HG03025 (cell line): Measurements from ENCODE around the gene MOV10L1.

Experiments
- ATAC-seq: cut with Tn5 transposase; IDR thresholded peaks from one replicate; pipeline ENCODE4 v1.9.1; 2021; ENCODE audit warnings: mild to moderate bottlenecking, moderate library complexity; ENCODE audit not compliant: unreplicated experiment, low FRiP score

MOV10L1 gene

GRCh38 chr22:50089682-50090411, at the start of gene MOV10L1:
Gene MOV10L1 (plus strand): TSS chr22:50090006. CDS start chr22:50090089, 83 bp downstream.
- no peak for ATAC-seq

GRCh38 chr22:50040717-50041116, 49.1 kb upstream of the MOV10L1 start:
- no peak for ATAC-seq

GRCh38 chr22:50041361-50042065, 48.3 kb upstream of the MOV10L1 start:
- ATAC-seq = no peak

GRCh38 chr22:50044485-50045118, 45.2 kb upstream of the MOV10L1 start:
- ATAC-seq = no peak

GRCh38 chr22:50045211-50046018, 44.4 kb upstream of the MOV10L1 start:
- ATAC-seq = no peak

- no peak for ATAC-seq
Observed at GRCh38 chr22:50046019-50046415, 43.8 kb upstream of the MOV10L1 start.

GRCh38 chr22:50046481-50047245, 43.1 kb upstream of the MOV10L1 start:
- ATAC-seq = no peak

GRCh38 chr22:50047346-50047745, 42.5 kb upstream of the MOV10L1 start:
- no peak for ATAC-seq

- no peak for ATAC-seq
Observed at GRCh38 chr22:50048061-50048765, 41.6 kb upstream of the MOV10L1 start.

- ATAC-seq = no peak
Observed at GRCh38 chr22:50048836-50049235, 41.0 kb upstream of the MOV10L1 start.

- ATAC-seq = no peak
Observed at GRCh38 chr22:50049299-50050195, 40.3 kb upstream of the MOV10L1 start.

- no peak for ATAC-seq
Observed at GRCh38 chr22:50051930-50052329, 37.9 kb upstream of the MOV10L1 start.

GRCh38 chr22:50053861-50054260, 35.9 kb upstream of the MOV10L1 start:
- ATAC-seq = no peak

GRCh38 chr22:50056214-50056972, 33.4 kb upstream of the MOV10L1 start:
- ATAC-seq = no peak

- no peak for ATAC-seq
Observed at GRCh38 chr22:50057278-50058060, 32.3 kb upstream of the MOV10L1 start.

- ATAC-seq = no peak
Observed at GRCh38 chr22:50058061-50058905, 31.5 kb upstream of the MOV10L1 start, which contains the start of gene TTLL8. Gene TTLL8 (minus strand): TSS chr22:50058298.
